OCI-M2 (cell line): ENCODE data around the gene FAM20A.
"Not testable (repeated sequence)": the region's sequence is repeated elsewhere in the genome, so short reads cannot be mapped to it uniquely, and the experiment has no call there.

Source experiments
- DNase-seq: peaks from one replicate; lab custom pipeline; 2025; ENCODE audit not compliant: unreplicated experiment; lab: John Stamatoyannopoulos, UW

FAM20A gene

GRCh38 chr17:68589086-68589485 is 12.1 kb downstream of the FAM20A start:
- no peak for DNase-seq

- no peak for DNase-seq
Measured at GRCh38 chr17:68588362-68588761, 12.8 kb downstream of the FAM20A start.

GRCh38 chr17:68587847-68588246 is 13.3 kb downstream of the FAM20A start:
- DNase-seq, result no peak

GRCh38 chr17:68587026-68587425 is 14.1 kb downstream of the FAM20A start:
- no peak for DNase-seq

- DNase-seq, result no peak
Measured at GRCh38 chr17:68585643-68586042, 15.5 kb downstream of the FAM20A start.

- no peak for DNase-seq
Measured at GRCh38 chr17:68584581-68585303, 16.4 kb downstream of the FAM20A start.

GRCh38 chr17:68582867-68583266 is 18.3 kb downstream of the FAM20A start:
- DNase-seq, result not testable (repeated sequence)

GRCh38 chr17:68581863-68582645 is 19.1 kb downstream of the FAM20A start:
- no peak for DNase-seq

- no peak for DNase-seq
Measured at GRCh38 chr17:68580236-68580770, 20.9 kb downstream of the FAM20A start.

GRCh38 chr17:68579194-68579927 is 21.8 kb downstream of the FAM20A start:
- DNase-seq, result no peak

- no peak for DNase-seq
Measured at GRCh38 chr17:68578236-68578635, 22.9 kb downstream of the FAM20A start.

GRCh38 chr17:68577497-68577821 is 23.7 kb downstream of the FAM20A start:
- DNase-seq, result no peak

GRCh38 chr17:68576811-68577496 is 24.2 kb downstream of the FAM20A start:
- DNase-seq, result no peak

GRCh38 chr17:68576137-68576536 is 25.0 kb downstream of the FAM20A start:
- DNase-seq, result no peak

GRCh38 chr17:68573338-68573737 is 27.8 kb downstream of the FAM20A start:
- no peak for DNase-seq

GRCh38 chr17:68572138-68572842 is 28.9 kb downstream of the FAM20A start:
- DNase-seq, result no peak

GRCh38 chr17:68570526-68570925 is 30.6 kb downstream of the FAM20A start:
- DNase-seq, result no peak

- DNase-seq, result no peak
Measured at GRCh38 chr17:68569346-68569745, 31.8 kb downstream of the FAM20A start.

GRCh38 chr17:68568581-68568980 is 32.6 kb downstream of the FAM20A start:
- DNase-seq, result no peak

- no peak for DNase-seq
Measured at GRCh38 chr17:68567581-68567980, 33.6 kb downstream of the FAM20A start.
